ENCODE measurements around the gene ATF6. TPM values are rescaled to one million over a fixed set of nuclear protein-coding genes. Genes with fewer than 3 reads are reported as not detected.

ATF6 gene
- total and polyA plus RNA-seq, 2 of the 8 experiments (the other 6 are each of a cell fraction or from before 2014, with no cell fraction given): 4.6 to 10.0 TPM

DNA sequence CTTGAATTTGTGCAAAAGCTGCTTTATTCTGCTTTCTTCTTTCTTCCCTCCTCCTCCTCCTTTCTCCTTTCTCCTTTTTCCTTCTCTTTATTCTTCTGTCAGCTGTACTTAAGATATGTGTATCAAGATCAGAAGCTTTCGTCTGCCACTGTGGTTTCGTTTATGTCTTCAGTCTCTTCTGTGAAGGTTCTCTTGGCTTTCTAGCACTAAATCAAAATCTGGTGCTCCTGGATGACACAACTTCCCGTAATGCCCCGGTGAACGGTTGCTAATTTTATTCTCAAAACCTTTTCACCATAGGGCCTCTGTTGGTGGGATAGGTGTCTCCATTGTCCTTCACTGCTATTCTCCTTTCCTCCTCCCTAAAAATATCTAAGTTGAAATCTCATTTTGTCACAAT lies 5.0 kb downstream of the ATF6 start:
- H3K27me3 ChIP-seq (replicated peaks in 1 of 4; ENCODE audit: control insufficient read depth in 3 of 4, extremely low read depth in 1 of 4, insufficient read depth in 3 of 4, low read length in 3 of 4): no peaks in the 10 kb centered on the region
- WGBS, 2 experiments (ENCODE audit: extremely low coverage in 1 of 2, insufficient coverage in 1 of 2, insufficient read length in 1 of 2, insufficient replicate concordance in 2 of 2, low coverage in 1 of 2, low lambda C conversion rate in 2 of 2, missing lambda C conversion rate in 1 of 2): 84% methylated on average over 5 of the region's 5 CpGs; no CpG with 5 or more reads in 1 of the 2 experiments
- TF ChIP-seq CTBP2 (IDR thresholded peaks at IDR 0.05; ENCODE audit: borderline replicate concordance, insufficient read depth, insufficient read length, low read length) (no peak), SP1 (IDR thresholded peaks at IDR 0.05; ENCODE audit: low read depth, low read length) (no peak), TEAD4 (IDR thresholded peaks at IDR 0.05; ENCODE audit: low read depth, low read length) (no peak), JUN (IDR thresholded peaks at IDR 0.05; ENCODE audit: low read depth, low read length) (no peak), CREB1 (IDR thresholded peaks at IDR 0.05) (no peak), RAD21 (IDR thresholded peaks at IDR 0.05 in 1 of 2, conservative IDR thresholded peaks at IDR 0.05 in 1 of 2; ENCODE audit: low read depth in 2 of 2, low read length in 2 of 2) (no peak), NRF1 (IDR thresholded peaks at IDR 0.05; ENCODE audit: low read depth, low read length) (no peak), SAP30 (IDR thresholded peaks at IDR 0.05; ENCODE audit: insufficient read depth, insufficient replicate concordance, low read length) (no peak), TAF7 (optimal IDR thresholded peaks at IDR 0.05; ENCODE audit: borderline replicate concordance, low read depth, low read length) (no peak), ASH2L (IDR thresholded peaks at IDR 0.05; ENCODE audit: low read length) (no peak), RBBP5 (IDR thresholded peaks at IDR 0.05; ENCODE audit: borderline replicate concordance, low read depth, low read length) (no peak), RNF2 (IDR thresholded peaks at IDR 0.05; ENCODE audit: borderline replicate concordance, low read depth, low read length, missing control alignments, poor library complexity, severe bottlenecking) (no peak), POLR2A (IDR thresholded peaks at IDR 0.05; ENCODE audit: control extremely low read depth in 1 of 2, low read depth in 2 of 2, low read length in 2 of 2) (no peak)
- TF ChIP-seq, protein P1, sequence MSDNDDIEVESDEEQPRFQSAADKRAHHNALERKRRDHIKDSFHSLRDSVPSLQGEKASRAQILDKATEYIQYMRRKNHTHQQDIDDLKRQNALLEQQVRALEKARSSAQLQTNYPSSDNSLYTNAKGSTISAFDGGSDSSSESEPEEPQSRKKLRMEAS (IDR thresholded peaks at IDR 0.05): no peak

More for the DNA sequence above, 5.0 kb downstream of the ATF6 start:
- Histone ChIP-seq H3K27ac (ENCODE audit: low read depth, low read length) (no peak overlapping the region), H3K14ac (ENCODE audit: insufficient read length) (no peak overlapping the region), H2BK5ac (ENCODE audit: low read depth, low read length) (no peak overlapping the region), H3K4me1 (replicated peaks in 1 of 4; ENCODE audit: control insufficient read depth in 3 of 4, insufficient read depth in 4 of 4, low read length in 3 of 4) (no peaks in the 10 kb centered on the region), H2BK120ac (replicated peaks; ENCODE audit: low read depth, low read length) (no peak overlapping the region), H3K36me3 (ENCODE audit: control insufficient read depth in 2 of 4, insufficient read depth in 4 of 4, low read length in 3 of 4) (no peaks in the 10 kb centered on the region), H3K18ac (ENCODE audit: extremely low read depth, low read length) (no peak overlapping the region), H2BK20ac (ENCODE audit: low read length) (no peak overlapping the region), H2BK15ac (ENCODE audit: low read length) (no peak overlapping the region), H3K23ac (ENCODE audit: insufficient read length) (no peak overlapping the region), H3K4me3 (ENCODE audit: extremely low read depth in 1 of 4, insufficient read depth in 2 of 4, low read depth in 3 of 4, low read length in 4 of 4) (no peak overlapping the region), H3K79me2 (ENCODE audit: control insufficient read depth in 1 of 2, insufficient read depth in 2 of 2, low read length in 2 of 2) (peaks cover 0 to 4% of the 10 kb centered on the region in 2 experiments; a peak in 1 of 4 replicates), H4K91ac (replicated peaks; ENCODE audit: insufficient read length, low read length) (no peak overlapping the region), H4K20me1 (replicated peaks in 1 of 2; ENCODE audit: control insufficient read depth in 1 of 2, insufficient read depth in 2 of 2, low read length in 2 of 2) (no peaks in the 10 kb centered on the region), H3K79me1 (ENCODE audit: low read depth, low read length) (no peaks in the 10 kb centered on the region; the same call in 1 of the 2 replicates), H4K8ac (ENCODE audit: extremely low read depth, insufficient read depth, low read length) (no peak overlapping the region), H3K23me2 (ENCODE audit: low read depth, low read length) (no peaks in the 10 kb centered on the region; the same call in 1 of the 2 replicates), H3K56ac (replicated peaks; ENCODE audit: insufficient read length, low read depth, low read length) (no peak overlapping the region), H3K9me3 (ENCODE audit: insufficient read depth in 2 of 2, low read depth in 1 of 2, low read length in 1 of 2) (no peaks in the 10 kb centered on the region), H3K9ac (replicated peaks in 1 of 4; ENCODE audit: extremely low read depth in 1 of 4, low read depth in 3 of 4, low read length in 3 of 4) (no peak overlapping the region), H3K4me2 (ENCODE audit: insufficient read depth in 1 of 2, low read depth in 2 of 2, low read length in 2 of 2) (no peak overlapping the region; a peak in 1 of 4 replicates), H2AFZ (ENCODE audit: low read length) (no peak overlapping the region), H3K4ac (replicated peaks; ENCODE audit: insufficient read length, low read depth, low read length) (no peak overlapping the region), H2BK12ac (ENCODE audit: low read depth, low read length) (no peak overlapping the region), H2AK5ac (ENCODE audit: low read depth, low read length) (no peak overlapping the region), H4K5ac (ENCODE audit: insufficient read length, low read depth, low read length) (no peak overlapping the region)
- POLR2A ChIA-PET (ENCODE audit: partially characterized antibody): interaction anchor here (0.5 kb wide), 1 partner anchor 32 kb away, joined by 3 read pairs; no protein-coding TSS in a partner anchor
- DNase-seq (ENCODE audit: low read depth in 1 of 2, low spot score in 2 of 2): no peak
- no peak for FAIRE-seq
- CTCF ChIA-PET (ENCODE audit: partially characterized antibody): interaction anchor here (0.9 kb wide), 1 partner anchor 266 kb away, joined by 5 read pairs; no protein-coding TSS in a partner anchor

Measured in H1 (cell line).